SJSA1 (cell line): Measurements from ENCODE around the gene MSRB1. TPM values are rescaled to one million over a fixed set of nuclear protein-coding genes. Genes with fewer than 3 reads are reported as not detected.
A peak's percentile ranks its signal among the peaks of the same experiment; 100 is the strongest.

Experiments used
- DNase-seq, 2 experiments: peaks; one replicate each; pipeline ENCODE4 v3.0.0-alpha.2; 2015 to 2020; ENCODE audit warnings: low spot score in 2 of 2, low read depth in 1 of 2
- H3K27ac ChIP-seq: fragments of 250-450 bp; sonication (Bioruptor Pico); 2 replicates; pipeline ENCODE4 v1.5.1; 2020; ENCODE audit warnings: mild to moderate bottlenecking, moderate library complexity
- H3K27me3 ChIP-seq: fragments of 250-450 bp; sonication (Bioruptor Pico); replicated peaks from 2 replicates; pipeline ENCODE4 v1.5.1; 2020; ENCODE audit warnings: mild to moderate bottlenecking, moderate library complexity
- H3K36me3 ChIP-seq: fragments of 250-450 bp; sonication (Bioruptor Pico); 2 replicates; pipeline ENCODE4 v1.5.1; 2020; ENCODE audit warnings: mild to moderate bottlenecking
- H3K4me1 ChIP-seq: fragments of 250-450 bp; sonication (Bioruptor Pico); replicated peaks from 2 replicates; pipeline ENCODE4 v1.6.1; 2021; ENCODE audit warnings: mild to moderate bottlenecking
- H3K4me3 ChIP-seq: fragments of 250-450 bp; sonication (Bioruptor Pico); 2 replicates; pipeline ENCODE4 v1.5.1; 2020; ENCODE audit warnings: mild to moderate bottlenecking
- H3K9me3 ChIP-seq: fragments of 250-450 bp; sonication (Bioruptor Pico); replicated peaks from 2 replicates; pipeline ENCODE4 v1.5.1; 2020; ENCODE audit warnings: mild to moderate bottlenecking
- total RNA-seq: library from RNA; depleted of rRNA; stranded (reverse); fragments of >200 nt; shearing (Covaris generic); gene quantifications from 2 replicates; pipeline ENCODE4 v1.2.3, GENCODE V29; 2014; rRNA removed

The MSRB1 gene
- total RNA-seq = 13.9 and 21.3 TPM in 2 replicates

- Histone ChIP-seq H3K36me3 (peaks cover 16% of the 10 kb centered on the region), H3K4me3 (peak within 1 kb of the TSS; percentile 64), H3K27me3 (no peaks in the 10 kb centered on the region), H3K27ac (no peak within 1 kb of the TSS), H3K9me3 (no peaks in the 10 kb centered on the region), H3K4me1 (peaks cover 14% of the 10 kb centered on the region)
- peak; percentile 95 to 100 for DNase-seq
Observed at GRCh38 chr16:1942810-1943726, at the start of gene MSRB1. Gene MSRB1 (minus strand): TSS chr16:1943199. CDS start chr16:1943156, 43 bp downstream.

GRCh38 chr16:1991948-1992703 is 49.1 kb upstream of the MSRB1 start:
- no peak overlapping the region for H3K4me3 ChIP-seq
- H3K9me3 ChIP-seq = peaks cover 7% of the 10 kb centered on the region
- peaks cover 19% of the 10 kb centered on the region for H3K36me3 ChIP-seq
- DNase-seq = peak in 1 of 2 experiments; percentile 93
- H3K27ac ChIP-seq = no peak overlapping the region
- H3K27me3 ChIP-seq = peaks cover 12% of the 10 kb centered on the region
- H3K4me1 ChIP-seq = peaks cover 28% of the 10 kb centered on the region

- no peak overlapping the region for H3K27ac ChIP-seq
- H3K4me1 ChIP-seq = peaks cover 23% of the 10 kb centered on the region
- no peak for DNase-seq
- H3K4me3 ChIP-seq = no peak overlapping the region
- peaks cover 7% of the 10 kb centered on the region for H3K9me3 ChIP-seq
- peaks cover 12% of the 10 kb centered on the region for H3K27me3 ChIP-seq
- peaks cover 19% of the 10 kb centered on the region for H3K36me3 ChIP-seq
Observed at GRCh38 chr16:1991588-1991947, 48.6 kb upstream of the MSRB1 start.

GRCh38 chr16:1991135-1991551 is 48.1 kb upstream of the MSRB1 start:
- Histone ChIP-seq H3K36me3 (peaks cover 19% of the 10 kb centered on the region), H3K4me3 (no peak overlapping the region), H3K4me1 (peaks cover 19% of the 10 kb centered on the region), H3K27ac (no peak overlapping the region), H3K9me3 (peaks cover 7% of the 10 kb centered on the region), H3K27me3 (peaks cover 12% of the 10 kb centered on the region)
- DNase-seq = no peak

- no peak for DNase-seq
- Histone ChIP-seq H3K4me3 (no peak overlapping the region), H3K4me1 (peaks cover 19% of the 10 kb centered on the region), H3K9me3 (peaks cover 7% of the 10 kb centered on the region), H3K36me3 (peaks cover 24% of the 10 kb centered on the region), H3K27me3 (peaks cover 12% of the 10 kb centered on the region), H3K27ac (no peak overlapping the region)
Observed at GRCh38 chr16:1990351-1991134, 47.5 kb upstream of the MSRB1 start.

GRCh38 chr16:1990101-1990350 is 47.0 kb upstream of the MSRB1 start:
- Histone ChIP-seq H3K27ac (no peak overlapping the region), H3K27me3 (peaks cover 12% of the 10 kb centered on the region), H3K4me1 (peaks cover 24% of the 10 kb centered on the region), H3K9me3 (peaks cover 7% of the 10 kb centered on the region), H3K4me3 (peak overlapping the region; percentile 23), H3K36me3 (peaks cover 24% of the 10 kb centered on the region)
- no peak for DNase-seq

- DNase-seq = no peak
- Histone ChIP-seq H3K4me1 (peaks cover 29% of the 10 kb centered on the region), H3K27ac (no peak within 1 kb of the TSS), H3K4me3 (peak within 1 kb of the TSS; percentile 23), H3K9me3 (peaks cover 7% of the 10 kb centered on the region), H3K36me3 (peaks cover 29% of the 10 kb centered on the region), H3K27me3 (peaks cover 12% of the 10 kb centered on the region)
Observed at GRCh38 chr16:1989209-1990100, 46.5 kb upstream of the MSRB1 start, which contains the start of gene SYNGR3. Gene SYNGR3 (plus strand): TSS chr16:1989970. CDS start chr16:1990103, 133 bp downstream.

- peaks cover 3% of the 10 kb centered on the region for H3K9me3 ChIP-seq
- H3K27me3 ChIP-seq = peaks cover 17% of the 10 kb centered on the region
- no peak overlapping the region for H3K4me3 ChIP-seq
- H3K27ac ChIP-seq = no peak overlapping the region
- peaks cover 35% of the 10 kb centered on the region for H3K4me1 ChIP-seq
- no peak for DNase-seq
- peaks cover 32% of the 10 kb centered on the region for H3K36me3 ChIP-seq
Observed at GRCh38 chr16:1987198-1987597, 44.2 kb upstream of the MSRB1 start.

- Histone ChIP-seq H3K4me3 (peak overlapping the region; percentile 94; the same call in 1 of the 2 replicates), H3K36me3 (peaks cover 32% of the 10 kb centered on the region), H3K9me3 (no peaks in the 10 kb centered on the region), H3K27me3 (peaks cover 26% of the 10 kb centered on the region), H3K4me1 (peaks cover 28% of the 10 kb centered on the region), H3K27ac (no peak overlapping the region)
- DNase-seq = no peak
Observed at GRCh38 chr16:1985466-1986150, 42.6 kb upstream of the MSRB1 start.

- peaks cover 19% of the 10 kb centered on the region for H3K4me1 ChIP-seq
- peak overlapping the region; percentile 94 for H3K4me3 ChIP-seq
- peak overlapping the region; percentile 44; the same call in 1 of the 2 replicates for H3K27ac ChIP-seq
- no peak for DNase-seq
- H3K36me3 ChIP-seq = peaks cover 32% of the 10 kb centered on the region
- peaks cover 29% of the 10 kb centered on the region for H3K27me3 ChIP-seq
- no peaks in the 10 kb centered on the region for H3K9me3 ChIP-seq
Observed at GRCh38 chr16:1984347-1985225, 41.6 kb upstream of the MSRB1 start.

GRCh38 chr16:1983544-1984346 is 40.7 kb upstream of the MSRB1 start, which contains the start of gene GFER:
Gene GFER (plus strand): TSS chr16:1984193. CDS start chr16:1984219, 26 bp downstream.
- peak; percentile 86 to 94 for DNase-seq
- peak within 1 kb of the TSS; percentile 94 for H3K4me3 ChIP-seq
- peak within 1 kb of the TSS; percentile 44; the same call in 1 of the 2 replicates for H3K27ac ChIP-seq

More at GRCh38 chr16:1983544-1984346, 40.7 kb upstream of the MSRB1 start, which contains the start of gene GFER:
- Histone ChIP-seq H3K27me3 (peaks cover 27% of the 10 kb centered on the region), H3K36me3 (peaks cover 41% of the 10 kb centered on the region), H3K9me3 (no peaks in the 10 kb centered on the region), H3K4me1 (peaks cover 19% of the 10 kb centered on the region)
